ENCODE results near the gene TARM1. TPM values are rescaled to one million over a fixed set of nuclear protein-coding genes. Genes with fewer than 3 reads are reported as not detected.

The TARM1 gene
- total and polyA plus RNA-seq, 2 donors (not counting 1 experiment from before 2014, with no cell fraction given) = not detected

GRCh38 chr19:54115109-54116063 lies 34.2 kb upstream of the TARM1 start, which contains the start of the genes PRPF31 and TFPT:
PRPF31 (plus strand) TSS chr19:54115754; CDS start chr19:54118279, 2,525 bp downstream.
TFPT (minus strand) TSS chr19:54115657; CDS start chr19:54115269, 388 bp downstream.
- intact Hi-C loops (cut with micrococcal nuclease) = loop anchor here (1.0 to 10.0 kb wide), 7 partner anchors 13 to 999 kb away; partner anchors contain the start of genes CNOT3, LENG1, MYADM and NDUFA3
- Histone ChIP-seq H3K27me3 (replicated peaks in 1 of 4; ENCODE audit: control extremely low read depth in 1 of 4, control insufficient read depth in 3 of 4, insufficient read depth in 4 of 4, low read length in 3 of 4) (no peaks in the 10 kb centered on the region), H2AFZ (ENCODE audit: insufficient read depth, low read depth, low read length, poor library complexity, severe bottlenecking) (peak within 1 kb of the TSS; percentile 95), H3K4me3 (ENCODE audit: control extremely low read depth in 1 of 5, extremely low read depth in 1 of 5, insufficient read depth in 1 of 5, low read depth in 2 of 5, low read length in 4 of 5) (peak within 1 kb of the TSS; percentile 71 to 86 (median 81)), H3K9ac (ENCODE audit: low read length) (peak within 1 kb of the TSS; percentile 77), H3K36me3 (replicated peaks in 1 of 2; ENCODE audit: control extremely low read depth in 1 of 2, control insufficient read depth in 1 of 2, extremely low read depth in 1 of 2, insufficient read depth in 2 of 2, low read length in 1 of 2) (peaks cover 3 to 26% of the 10 kb centered on the region in 2 experiments), H3K4me2 (replicated peaks; ENCODE audit: low read depth, low read length, poor library complexity, severe bottlenecking) (peak within 1 kb of the TSS; percentile 79), H3K79me2 (ENCODE audit: control insufficient read depth, insufficient read depth, low read length) (peaks cover 51% of the 10 kb centered on the region), H3K27ac (ENCODE audit: low read length in 2 of 2) (peak within 1 kb of the TSS; percentile 76 to 78), H4K20me1 (ENCODE audit: control insufficient read depth, insufficient read depth, low read length, poor library complexity, severe bottlenecking) (peaks cover 34% of the 10 kb centered on the region), H3K4me1 (ENCODE audit: control insufficient read depth in 2 of 2, insufficient read depth in 2 of 2, low read length in 2 of 2) (peaks cover 14 to 25% of the 10 kb centered on the region in 2 donors), H3K9me3 (ENCODE audit: control extremely low read depth in 1 of 3, control insufficient read depth in 2 of 3, insufficient read depth in 1 of 3, low read length in 2 of 3) (no peaks in the 10 kb centered on the region)
- POLR2A ChIA-PET = interaction anchor here (0.7 to 2.3 kb wide), 8 partner anchors 13 to 1138 kb away, joined by 3 to 25 read pairs (median 5); partner anchors contain the start of genes CNOT3, LENG1, LENG8 and NDUFA3
- ATAC-seq (ENCODE audit: low read depth) = peak; percentile 93
- no peaks in the 10 kb centered on the region for H3K27me3 Mint-ChIP-seq
- no peak for TF ChIP-seq EZH2 (IDR thresholded peaks at IDR 0.05; ENCODE audit: borderline replicate concordance, insufficient read depth, low read depth, low read length, poor library complexity, severe bottlenecking)
- no peak for TF ChIP-seq CTCF (IDR thresholded peaks at IDR 0.05)
- peak; percentile 99 for DNase-seq
- peak within 1 kb of the TSS; percentile 89 for H3K4me3 Mint-ChIP-seq
- CTCF ChIA-PET = interaction anchor here (0.6 to 2.4 kb wide), 3 partner anchors 13 to 66 kb away, joined by 3 to 8 read pairs (median 7); partner anchors contain the start of genes CNOT3 and NDUFA3
- H3K4me1 Mint-ChIP-seq = peaks cover 31% of the 10 kb centered on the region
- no peaks in the 10 kb centered on the region for H3K9me3 Mint-ChIP-seq (ENCODE audit: insufficient read depth)
- H3K27ac Mint-ChIP-seq = peak within 1 kb of the TSS; percentile 87
- under 1% methylated on average over 59 of the region's 60 CpGs for WGBS (ENCODE audit: insufficient coverage)
